ENCODE data around the gene PLCD1. TPM values are rescaled to one million over a fixed set of nuclear protein-coding genes. Genes with fewer than 3 reads are reported as not detected.
A peak's percentile ranks its signal among the peaks of the same experiment; 100 is the strongest.

PLCD1 gene
- total RNA-seq, 1 experiment from 2014 or later = 7.9 TPM

DNA sequence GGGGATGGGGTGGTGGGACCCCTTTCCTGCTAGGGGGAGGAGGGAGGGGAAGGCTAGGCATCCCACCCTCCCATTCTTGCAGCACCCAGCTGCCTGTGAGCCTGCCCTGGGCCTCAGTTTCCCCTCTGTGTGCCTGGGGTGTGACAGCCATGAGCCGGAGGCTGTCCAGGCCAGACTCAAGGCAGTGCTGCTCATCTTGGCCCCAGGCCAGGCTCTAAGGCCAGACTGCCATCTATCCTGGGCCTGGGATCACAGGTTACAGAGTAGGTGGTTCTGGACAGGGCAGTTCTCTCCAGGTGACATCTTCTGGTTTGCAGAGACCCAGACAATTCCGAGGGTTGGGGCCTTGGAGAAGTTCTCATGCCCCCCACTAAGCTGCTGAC is 42.1 kb downstream of the PLCD1 start:
- DNase-seq = no peak
- Histone ChIP-seq H3K4me1 (peaks cover 81% of the 10 kb centered on the region), H3K27me3 (replicated peaks; ENCODE audit: control insufficient read depth, insufficient read depth, low read length) (no peaks in the 10 kb centered on the region), H3K36me3 (ENCODE audit: control insufficient read depth, insufficient read depth, low read length) (no peaks in the 10 kb centered on the region), H3K9me3 (no peaks in the 10 kb centered on the region), H3K4me3 (ENCODE audit: low read depth, low read length) (no peak overlapping the region)
- Mint-ChIP-seq H3K4me1 (ENCODE audit: low read depth, unreplicated experiment) (peaks cover 63% of the 10 kb centered on the region), H3K27ac (ENCODE audit: unreplicated experiment) (peak overlapping the region; percentile 83), H3K4me3 (ENCODE audit: unreplicated experiment) (peak overlapping the region; percentile 59), H3K36me3 (ENCODE audit: insufficient read depth, unreplicated experiment) (peaks cover 51% of the 10 kb centered on the region), H3K27me3 (ENCODE audit: insufficient read depth, unreplicated experiment) (no peaks in the 10 kb centered on the region), H3K9me3 (ENCODE audit: unreplicated experiment) (no peaks in the 10 kb centered on the region)
- TF ChIP-seq, protein P1, sequence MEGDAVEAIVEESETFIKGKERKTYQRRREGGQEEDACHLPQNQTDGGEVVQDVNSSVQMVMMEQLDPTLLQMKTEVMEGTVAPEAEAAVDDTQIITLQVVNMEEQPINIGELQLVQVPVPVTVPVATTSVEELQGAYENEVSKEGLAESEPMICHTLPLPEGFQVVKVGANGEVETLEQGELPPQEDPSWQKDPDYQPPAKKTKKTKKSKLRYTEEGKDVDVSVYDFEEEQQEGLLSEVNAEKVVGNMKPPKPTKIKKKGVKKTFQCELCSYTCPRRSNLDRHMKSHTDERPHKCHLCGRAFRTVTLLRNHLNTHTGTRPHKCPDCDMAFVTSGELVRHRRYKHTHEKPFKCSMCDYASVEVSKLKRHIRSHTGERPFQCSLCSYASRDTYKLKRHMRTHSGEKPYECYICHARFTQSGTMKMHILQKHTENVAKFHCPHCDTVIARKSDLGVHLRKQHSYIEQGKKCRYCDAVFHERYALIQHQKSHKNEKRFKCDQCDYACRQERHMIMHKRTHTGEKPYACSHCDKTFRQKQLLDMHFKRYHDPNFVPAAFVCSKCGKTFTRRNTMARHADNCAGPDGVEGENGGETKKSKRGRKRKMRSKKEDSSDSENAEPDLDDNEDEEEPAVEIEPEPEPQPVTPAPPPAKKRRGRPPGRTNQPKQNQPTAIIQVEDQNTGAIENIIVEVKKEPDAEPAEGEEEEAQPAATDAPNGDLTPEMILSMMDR (IDR thresholded peaks at IDR 0.05; ENCODE audit: insufficient read depth in 1 of 2, low read depth in 1 of 2, low read length in 1 of 2, severe bottlenecking in 1 of 2, unreplicated experiment in 1 of 2) = no peak
- POLR2A ChIA-PET = interaction anchor here (0.6 kb wide), 1 partner anchor 10 kb away, joined by 4 read pairs; no protein-coding TSS in a partner anchor
- BruUV-seq (replicated peaks) = TSS peak; percentile 24
- CTCF ChIA-PET = interaction anchor here (1.7 to 3.2 kb wide), 3 partner anchors 10 to 23 kb away, joined by 7 to 13 read pairs (median 12); no protein-coding TSS in a partner anchor
- intact Hi-C loops (cut with micrococcal nuclease; ENCODE audit: unreplicated experiment) = no loop called here

DNA sequence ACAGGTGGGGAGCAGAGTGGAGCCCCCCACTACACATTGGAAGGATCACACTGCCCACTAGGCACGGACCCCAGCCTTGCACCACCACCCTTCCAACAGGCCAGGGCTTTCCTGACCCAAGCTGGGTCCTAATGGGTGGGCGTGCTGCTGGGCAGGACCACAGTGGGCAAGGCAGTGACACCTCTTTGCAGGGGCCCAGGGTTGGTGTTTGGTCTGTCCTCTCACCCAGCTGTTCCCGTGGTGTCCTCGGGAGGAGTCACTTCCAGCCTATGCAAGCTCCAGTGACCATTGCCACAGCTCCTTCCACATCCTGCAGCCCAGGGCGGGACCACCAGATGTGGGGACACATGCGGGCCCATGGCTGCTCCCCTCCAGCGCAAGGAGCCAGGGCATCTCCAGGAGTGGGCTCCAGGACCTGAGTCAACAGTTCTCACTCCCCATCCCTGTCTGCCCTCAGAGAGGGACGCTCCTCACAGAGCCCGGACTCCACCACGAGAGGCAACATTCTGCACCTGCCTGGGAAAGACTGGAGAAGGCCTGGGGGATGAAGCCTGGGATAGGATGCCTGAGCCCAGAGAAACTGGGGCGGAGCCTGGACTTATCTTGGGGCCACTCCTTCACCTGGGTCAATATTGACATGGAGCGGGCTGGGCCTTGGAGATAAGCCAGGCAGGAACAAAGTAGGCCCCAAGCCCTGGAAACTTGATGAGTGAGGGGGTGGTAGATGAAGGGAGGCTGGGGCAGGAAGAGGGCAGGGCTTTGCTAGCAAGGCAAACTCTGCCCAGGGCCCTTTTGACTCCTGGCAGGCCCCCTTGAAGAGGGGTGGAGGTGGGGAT is 42.7 kb downstream of the PLCD1 start:
- Histone ChIP-seq H3K27me3 (replicated peaks; ENCODE audit: control insufficient read depth, insufficient read depth, low read length) (no peaks in the 10 kb centered on the region), H3K9me3 (no peaks in the 10 kb centered on the region), H3K4me1 (peaks cover 78% of the 10 kb centered on the region), H3K4me3 (ENCODE audit: low read depth, low read length) (peak overlapping the region; percentile 13), H3K36me3 (ENCODE audit: control insufficient read depth, insufficient read depth, low read length) (0 out of 2 replicates have a peak, but pooled peaks cover under 1% of the 10 kb centered on the region)
- H3K4me3 Mint-ChIP-seq (ENCODE audit: unreplicated experiment) = peak overlapping the region; percentile 59
- H3K4me1 Mint-ChIP-seq (ENCODE audit: low read depth, unreplicated experiment) = peaks cover 58% of the 10 kb centered on the region
- ChIA-PET CTCF (interaction anchor here (1.7 to 3.2 kb wide), 3 partner anchors 10 to 22 kb away, joined by 7 to 13 read pairs (median 12); no protein-coding TSS in a partner anchor), POLR2A (no interaction called here)
- peak overlapping the region; percentile 83 for H3K27ac Mint-ChIP-seq (ENCODE audit: unreplicated experiment)
- TF ChIP-seq, protein P1 (IDR thresholded peaks at IDR 0.05; ENCODE audit: insufficient read depth in 1 of 2, low read depth in 1 of 2, low read length in 1 of 2, severe bottlenecking in 1 of 2, unreplicated experiment in 1 of 2) = peak in 1 of 2 experiments; percentile 24
- intact Hi-C loops (cut with micrococcal nuclease; ENCODE audit: unreplicated experiment) = no loop called here
- TSS peak; percentile 70 for BruUV-seq (replicated peaks)
- no peaks in the 10 kb centered on the region for H3K27me3 Mint-ChIP-seq (ENCODE audit: insufficient read depth, unreplicated experiment)
- peaks cover 47% of the 10 kb centered on the region for H3K36me3 Mint-ChIP-seq (ENCODE audit: insufficient read depth, unreplicated experiment)
- H3K9me3 Mint-ChIP-seq (ENCODE audit: unreplicated experiment) = no peaks in the 10 kb centered on the region
- DNase-seq = peak; percentile 96 to 98

DNA sequence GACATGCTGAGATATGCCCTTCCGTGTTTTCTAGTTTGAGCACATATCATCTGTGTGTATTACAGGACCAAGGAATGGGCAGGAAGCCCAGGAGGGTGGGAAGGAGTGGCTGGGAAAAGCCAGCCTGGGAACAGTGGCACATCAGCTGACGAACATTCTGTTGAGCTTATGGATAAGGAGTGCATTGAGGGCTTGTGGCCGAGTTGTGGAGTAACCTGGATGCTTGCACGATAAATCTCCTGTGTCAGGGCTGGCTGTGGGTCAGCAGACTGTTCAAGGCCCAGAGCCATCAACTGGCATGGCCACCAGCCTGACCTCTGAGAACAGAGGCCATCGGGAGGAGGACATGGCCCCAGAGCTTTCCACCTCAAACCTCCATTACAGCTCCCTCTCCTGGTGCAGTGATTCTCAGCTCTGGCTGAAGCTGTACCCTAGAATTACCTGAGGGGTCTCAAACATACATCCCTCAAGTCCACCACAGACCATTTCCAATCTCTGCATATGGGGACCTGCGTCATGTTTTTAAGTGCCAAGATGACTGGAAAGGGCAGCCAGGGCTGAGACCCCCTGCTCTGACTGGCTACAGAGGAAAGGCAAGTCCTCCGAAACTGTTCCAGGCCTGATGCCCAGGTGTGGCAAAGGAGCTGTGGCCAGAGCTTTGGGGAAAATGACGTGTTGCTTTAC is 43.7 kb downstream of the PLCD1 start:
- POLR2A ChIA-PET = interaction anchor here (0.5 kb wide), 1 partner anchor 151 kb away, joined by 3 read pairs; the partner anchor contains the start of gene ACAA1
- peak overlapping the region; percentile 59 for H3K4me3 Mint-ChIP-seq (ENCODE audit: unreplicated experiment)

More for the DNA sequence above, 43.7 kb downstream of the PLCD1 start:
- peaks cover 76% of the 10 kb centered on the region for H3K4me1 ChIP-seq
- Mint-ChIP-seq H3K27me3 (ENCODE audit: insufficient read depth, unreplicated experiment) (no peaks in the 10 kb centered on the region), H3K4me1 (ENCODE audit: low read depth, unreplicated experiment) (peaks cover 49% of the 10 kb centered on the region), H3K9me3 (ENCODE audit: unreplicated experiment) (no peaks in the 10 kb centered on the region), H3K27ac (ENCODE audit: unreplicated experiment) (peak overlapping the region; percentile 83), H3K36me3 (ENCODE audit: insufficient read depth, unreplicated experiment) (peaks cover 53% of the 10 kb centered on the region)
- 0 out of 2 replicates have a peak, but pooled peaks cover 1% of the 10 kb centered on the region for H3K36me3 ChIP-seq (ENCODE audit: control insufficient read depth, insufficient read depth, low read length)
- no peak overlapping the region for H3K4me3 ChIP-seq (ENCODE audit: low read depth, low read length)
- TF ChIP-seq, protein P1 (IDR thresholded peaks at IDR 0.05; ENCODE audit: insufficient read depth in 1 of 2, low read depth in 1 of 2, low read length in 1 of 2, severe bottlenecking in 1 of 2, unreplicated experiment in 1 of 2) = no peak
- intact Hi-C loops (cut with micrococcal nuclease; ENCODE audit: unreplicated experiment) = no loop called here
- no TSS peak for BruUV-seq (replicated peaks)
- CTCF ChIA-PET = interaction anchor here (0.6 to 3.2 kb wide), 5 partner anchors 11 to 26 kb away, joined by 4 to 13 read pairs (median 7); no protein-coding TSS in a partner anchor
- no peak for DNase-seq
- H3K27me3 ChIP-seq (replicated peaks; ENCODE audit: control insufficient read depth, insufficient read depth, low read length) = no peaks in the 10 kb centered on the region
- no peaks in the 10 kb centered on the region for H3K9me3 ChIP-seq
